A549 treated with AZD9567 at 1 μM for 4 hours (cell line): ENCODE results near the gene ABCC8. TPM values are rescaled to one million over a fixed set of nuclear protein-coding genes. Genes with fewer than 3 reads are reported as not detected.

Experiments used
- total RNA-seq: library from RNA; stranded (reverse); fragments of 200-300 nt; extraction: Qiagen RNA extraction; gene quantifications from 5 replicates; pipeline ENCODE4 v1.2.3, GENCODE V29; 2022; ENCODE audit not compliant: insufficient read depth

Gene ABCC8
- total RNA-seq, result 5.1 to 9.4 TPM (median 7.6 TPM) in 5 replicates

DNA sequence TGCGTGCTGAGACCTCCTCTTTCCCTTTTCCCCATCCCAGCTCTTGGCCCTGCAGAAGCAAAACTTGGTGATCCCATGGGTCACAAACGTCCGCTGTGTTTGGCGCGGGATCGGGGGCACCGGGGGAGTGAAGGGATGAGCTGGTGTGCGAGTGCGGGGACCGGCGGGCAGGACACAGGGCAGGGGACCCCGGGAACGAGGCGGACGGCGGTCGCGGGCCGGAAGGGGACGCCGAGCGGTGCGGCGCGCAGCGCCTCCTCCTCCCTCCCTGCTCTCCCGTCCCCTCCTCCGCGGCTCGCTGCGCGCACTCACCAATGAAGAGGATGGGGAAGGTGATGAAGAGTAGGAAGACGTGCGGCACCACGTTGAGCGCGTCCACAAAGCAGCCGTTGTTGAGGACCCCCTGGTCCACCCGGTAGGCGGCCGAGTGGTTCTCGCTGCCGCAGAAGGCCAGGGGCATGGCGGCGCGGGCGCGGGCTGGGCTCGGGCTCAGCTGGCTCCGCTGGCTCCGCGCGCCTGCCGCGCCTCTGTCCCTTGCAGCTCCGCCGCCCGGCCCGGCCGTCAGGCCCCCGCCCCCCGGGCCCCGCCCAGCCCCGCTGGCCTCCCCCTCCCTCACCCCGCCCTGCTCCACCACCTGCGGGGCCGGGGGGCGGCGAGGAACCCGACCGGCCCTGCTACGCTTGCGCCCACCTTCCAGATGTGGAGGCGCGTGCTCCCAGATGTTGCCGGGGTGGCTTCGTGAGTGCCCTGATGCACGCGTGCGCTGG, at the start of gene ABCC8:
ABCC8 (minus strand) TSS at position 529 of the 767 bp plus-strand sequence; CDS start at position 460, 69 bp downstream.

GRCh38 chr11:17388609-17389210, 87.9 kb downstream of the ABCC8 start, which contains the start of gene KCNJ11:
TSS of gene KCNJ11 (minus strand) at chr11:17388659. CDS start at chr11:17388091, 568 bp downstream.

DNA sequence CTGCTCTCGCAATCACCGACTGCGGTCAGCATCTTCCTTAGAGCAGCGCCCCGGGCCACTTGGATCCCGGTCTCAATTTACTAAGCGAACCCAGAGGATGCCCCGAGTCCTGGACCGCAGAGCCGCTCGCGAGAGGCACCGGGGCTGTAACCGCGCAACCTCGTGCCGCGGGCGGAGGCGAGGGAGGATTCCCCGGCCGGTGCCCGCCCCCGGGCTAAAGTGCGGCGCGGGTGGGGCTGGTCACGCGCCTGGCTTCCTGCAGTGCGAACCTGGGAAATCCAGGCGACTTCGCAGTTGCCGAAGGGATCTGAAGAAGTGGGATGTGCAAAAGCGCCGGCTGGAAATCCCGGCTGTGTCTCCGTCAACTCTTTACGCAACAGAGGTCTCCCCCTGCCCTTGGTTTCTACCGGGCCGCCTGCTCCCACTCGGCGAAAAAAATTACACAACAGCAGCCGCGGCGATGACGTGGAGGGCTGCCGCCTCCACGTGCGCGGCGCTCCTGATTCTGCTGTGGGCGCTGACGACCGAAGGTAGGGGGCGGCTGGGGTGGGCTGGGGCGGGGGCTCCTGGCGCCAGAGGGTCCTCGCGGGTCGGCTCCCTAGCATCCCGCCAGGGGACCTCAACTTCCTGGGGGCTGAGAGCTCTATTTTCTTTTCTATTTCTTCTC, 125.0 kb downstream of the ABCC8 start, which contains the start of gene NCR3LG1:
NCR3LG1 (plus strand) TSS at position 291 of the 667 bp plus-strand sequence; CDS start at position 461, 170 bp downstream.

Other genes starting within 250 kb of the ABCC8 start
- 27.7 to 35.6 TPM (median 32.0 TPM) in 5 replicates for gene NUCB2, start 200.1 kb downstream of the ABCC8 start, total RNA-seq
- 1.8 to 2.9 TPM (median 2.6 TPM) in 5 replicates for gene NCR3LG1, start 125.0 kb downstream of the ABCC8 start, total RNA-seq
- 1.3 to 3.0 TPM (median 2.8 TPM) in 5 replicates for gene KCNJ11, start 88.2 kb downstream of the ABCC8 start, total RNA-seq
- gene USH1C, start 67.6 kb upstream of the ABCC8 start, total RNA-seq, result 0.78 to 10.1 TPM (median 1.2 TPM) in 5 replicates
- not detected in 5 replicates for gene OTOG, start 70.4 kb upstream of the ABCC8 start, total RNA-seq
- gene MYOD1, start 242.7 kb upstream of the ABCC8 start, total RNA-seq, result not detected in 5 replicates